Measurements from ENCODE around the gene RPN2.
A peak's percentile ranks its signal among the peaks of the same experiment; 100 is the strongest.

Gene RPN2

GRCh38 chr20:37185686-37186085 lies 6.6 kb downstream of the RPN2 start:
- DNase-seq (ENCODE audit: low read depth) = no peak

DNA sequence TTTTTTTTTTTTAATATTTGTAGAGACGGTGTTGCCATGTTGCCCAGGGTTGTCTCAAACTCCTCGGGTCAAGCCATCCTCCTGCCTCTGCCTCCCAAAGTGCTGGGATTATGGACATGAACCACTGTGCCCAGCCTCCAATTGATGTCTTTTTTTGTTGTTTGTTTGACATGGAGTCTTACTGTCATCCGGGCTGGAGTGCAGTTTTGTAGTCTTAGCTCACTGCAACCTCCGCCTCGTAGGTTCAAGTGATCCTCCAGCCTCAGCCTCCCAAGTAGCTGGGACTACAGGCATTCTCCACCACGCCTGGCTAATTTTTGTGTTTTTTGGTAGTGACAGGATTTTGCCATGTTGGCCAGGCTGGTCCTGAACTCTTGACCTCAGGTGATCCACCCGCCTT lies 9.7 kb downstream of the RPN2 start:
- no peak for DNase-seq (ENCODE audit: low read depth)

DNA sequence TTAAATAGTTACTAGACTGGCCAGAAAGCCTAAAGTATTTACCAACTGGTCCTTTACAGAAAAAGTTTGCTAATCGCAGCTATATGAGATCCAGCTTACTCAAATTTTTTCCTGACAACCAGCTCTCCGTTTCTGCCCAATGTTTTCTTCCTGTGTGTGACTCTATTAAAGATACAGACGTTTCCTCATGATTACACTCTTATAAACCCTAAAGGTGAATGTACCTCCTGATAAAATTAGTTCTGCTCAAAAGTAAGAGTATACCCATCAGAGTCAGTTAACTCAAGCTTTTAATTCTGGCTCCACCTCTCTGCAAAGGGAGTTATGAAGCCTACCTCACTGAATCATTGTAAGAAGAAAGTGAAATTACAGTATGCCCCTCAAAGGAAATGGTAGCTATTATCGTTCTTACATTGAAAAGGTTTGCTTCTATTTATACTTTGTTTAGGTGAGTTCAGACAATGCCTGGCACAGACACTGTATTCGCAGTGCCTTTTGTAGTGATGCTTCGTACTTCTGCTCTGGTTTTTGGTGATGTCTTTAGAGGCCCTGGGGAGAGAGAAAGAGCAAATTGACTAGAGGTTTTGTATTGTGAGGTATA lies 10.4 kb downstream of the RPN2 start:
- DNase-seq (ENCODE audit: low read depth) = no peak

DNA sequence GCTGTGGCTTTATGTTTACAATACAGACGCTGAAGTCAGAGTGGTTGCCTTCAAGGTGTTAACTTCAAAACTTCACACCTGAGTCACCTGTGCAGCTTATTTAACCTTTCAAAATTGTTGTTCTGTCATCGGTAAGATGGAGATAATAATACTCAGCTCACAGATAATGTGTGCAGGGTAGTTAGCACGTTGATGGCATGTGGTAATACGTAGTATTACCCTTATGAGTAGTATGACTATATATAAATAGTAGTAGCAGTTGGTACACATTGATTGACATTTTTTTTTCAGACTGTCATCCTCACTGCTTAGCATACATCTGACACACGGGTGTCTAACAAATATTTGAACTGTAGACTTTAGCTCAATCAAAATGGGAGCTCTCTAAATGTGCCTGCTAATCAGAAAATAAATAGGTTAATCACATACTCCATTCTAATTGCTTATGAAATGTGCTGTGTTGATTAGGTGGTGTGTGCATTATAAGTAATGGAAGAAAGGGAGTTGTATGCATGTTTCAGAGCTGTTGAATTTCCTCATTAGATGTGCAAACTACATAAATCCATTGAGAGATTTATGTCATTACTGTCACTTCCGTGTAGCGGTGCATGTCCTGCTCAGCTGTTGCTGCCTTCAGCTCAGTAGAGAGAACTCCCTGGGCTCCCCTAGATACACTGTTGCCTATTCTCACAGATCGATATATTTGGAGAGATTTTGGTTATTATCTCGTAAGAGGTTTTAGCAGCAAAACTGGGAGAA lies 11.4 kb downstream of the RPN2 start:
- no peak for DNase-seq (ENCODE audit: low read depth)

DNA sequence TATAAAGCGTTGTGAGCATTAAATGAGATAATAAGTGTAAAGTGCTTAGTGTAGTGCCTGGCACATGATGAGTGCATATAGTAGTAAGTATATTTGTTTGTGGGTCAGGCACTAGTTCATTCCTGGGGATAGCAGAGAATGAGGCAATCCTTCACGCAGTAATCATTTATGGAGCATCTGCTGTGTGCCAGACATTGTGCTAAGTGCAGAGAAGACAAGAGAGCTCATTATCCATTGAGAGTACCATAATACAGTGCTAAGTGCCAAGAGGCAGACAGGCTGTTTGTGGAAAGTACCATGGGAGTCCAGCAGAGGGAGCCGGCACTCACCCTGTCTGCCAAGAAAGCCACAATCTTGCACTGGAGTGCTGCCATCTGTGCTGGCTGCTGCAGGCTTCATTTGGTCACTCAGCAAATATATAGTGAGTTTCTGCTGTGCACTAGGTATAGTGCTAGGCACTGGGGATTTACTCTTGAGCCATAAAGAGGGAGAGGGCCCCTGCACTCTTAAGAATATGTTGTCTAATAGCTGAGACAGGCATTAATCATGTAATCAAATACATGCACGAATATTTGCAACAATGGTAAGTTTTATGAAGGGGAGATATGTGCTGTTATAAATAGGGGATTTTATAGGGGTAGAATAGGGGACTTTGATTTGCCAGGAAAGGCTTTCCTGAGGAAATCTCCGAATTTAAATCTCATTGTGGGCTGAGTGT lies 13.2 kb downstream of the RPN2 start:
- peak; percentile 52 for DNase-seq (ENCODE audit: low read depth)

- DNase-seq (ENCODE audit: low read depth) = no peak
These were observed 14.1 kb downstream of the RPN2 start for GRCh38 chr20:37193226-37193625.

DNA sequence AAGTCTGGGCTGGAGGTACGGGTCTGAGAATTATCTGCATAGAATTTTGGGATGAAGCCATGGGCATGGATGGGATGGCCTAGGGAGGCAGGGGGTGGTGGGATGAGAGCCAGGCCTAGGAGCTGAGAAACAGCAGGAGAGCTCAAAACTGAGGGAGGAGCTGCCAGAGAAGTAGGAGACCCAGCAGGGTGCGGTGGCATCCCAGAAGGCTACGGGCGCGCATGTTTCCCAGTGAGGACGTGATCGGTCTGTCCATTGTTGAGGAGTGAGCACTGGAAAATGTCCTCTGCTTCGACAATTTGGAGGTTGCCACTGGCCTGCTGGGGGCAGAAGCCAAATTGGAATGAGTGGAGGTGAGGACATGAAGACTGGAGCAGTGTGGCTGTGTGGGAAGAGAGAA lies 14.7 kb downstream of the RPN2 start:
- no peak for DNase-seq (ENCODE audit: low read depth)

DNA sequence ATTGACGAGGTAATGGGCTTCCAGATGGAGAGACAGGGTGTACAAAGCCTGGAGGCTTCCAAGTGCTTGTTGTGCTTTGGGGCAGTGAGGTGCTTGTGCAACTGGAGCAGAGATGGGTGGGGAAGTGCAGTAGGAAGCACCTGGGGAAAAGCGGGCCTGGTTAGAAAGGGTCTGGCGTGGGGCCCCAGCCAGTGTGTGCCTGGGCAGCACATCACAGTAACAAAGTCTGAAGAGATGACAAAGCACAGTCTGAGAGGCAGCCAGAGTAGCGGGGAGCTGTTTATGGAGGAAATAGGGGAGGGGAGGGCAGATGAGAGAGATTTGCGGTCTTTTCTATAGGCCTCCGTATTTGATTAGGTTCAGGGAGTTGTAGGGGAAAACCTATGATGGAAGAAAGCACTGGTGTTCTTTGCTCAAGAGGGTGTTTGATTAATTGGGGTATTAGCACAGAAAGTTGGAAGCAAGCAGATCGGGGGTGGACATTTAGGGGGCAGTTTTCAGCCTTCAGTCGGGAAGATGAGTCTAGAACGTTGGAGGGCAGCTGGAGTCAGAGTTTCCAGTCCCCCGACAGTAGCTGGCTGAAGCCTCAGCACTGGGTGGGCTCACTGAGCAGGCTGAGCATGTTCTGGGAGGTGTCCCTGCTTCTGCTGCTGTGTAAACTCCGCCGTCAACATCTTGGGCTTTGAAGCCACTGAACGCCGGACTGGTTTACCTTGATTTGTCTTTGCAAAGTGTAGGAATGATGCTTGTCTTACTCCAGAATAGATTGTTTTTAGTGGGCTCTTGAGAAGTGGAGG lies 15.7 kb downstream of the RPN2 start:
- DNase-seq (ENCODE audit: low read depth) = no peak

DNA sequence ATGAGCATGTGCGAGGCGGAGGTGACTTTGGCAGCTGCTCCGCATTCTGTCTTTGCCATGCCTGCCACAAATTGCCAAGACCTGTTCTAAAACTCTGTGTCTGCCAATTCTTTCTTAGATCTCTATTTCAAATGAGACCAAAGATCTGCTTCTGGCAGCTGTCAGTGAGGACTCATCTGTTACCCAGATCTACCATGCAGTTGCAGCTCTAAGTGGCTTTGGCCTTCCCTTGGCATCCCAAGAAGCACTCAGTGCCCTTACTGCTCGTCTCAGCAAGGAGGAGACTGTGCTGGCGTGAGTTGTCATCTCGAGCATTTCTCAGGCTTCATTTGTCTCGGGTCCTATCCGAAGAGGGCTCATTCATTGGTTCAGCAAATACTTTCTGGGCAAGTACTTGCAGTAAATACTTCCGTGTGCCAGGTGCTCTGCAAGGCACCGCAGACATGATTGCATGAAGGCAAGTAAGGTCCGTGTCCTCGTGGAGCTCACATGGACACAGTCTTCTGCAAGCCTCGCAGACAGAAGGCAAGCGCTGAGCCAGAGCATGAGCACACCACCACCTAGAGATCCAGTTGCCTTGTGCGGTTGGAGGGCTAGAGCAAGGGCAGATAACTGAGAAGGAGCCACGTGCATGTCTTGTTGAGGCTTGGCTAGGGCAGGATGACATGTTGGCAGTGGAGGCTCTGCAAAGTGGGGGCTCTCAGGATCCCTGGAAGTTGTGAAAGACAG lies 20.0 kb downstream of the RPN2 start:
- DNase-seq (ENCODE audit: low read depth) = no peak

DNA sequence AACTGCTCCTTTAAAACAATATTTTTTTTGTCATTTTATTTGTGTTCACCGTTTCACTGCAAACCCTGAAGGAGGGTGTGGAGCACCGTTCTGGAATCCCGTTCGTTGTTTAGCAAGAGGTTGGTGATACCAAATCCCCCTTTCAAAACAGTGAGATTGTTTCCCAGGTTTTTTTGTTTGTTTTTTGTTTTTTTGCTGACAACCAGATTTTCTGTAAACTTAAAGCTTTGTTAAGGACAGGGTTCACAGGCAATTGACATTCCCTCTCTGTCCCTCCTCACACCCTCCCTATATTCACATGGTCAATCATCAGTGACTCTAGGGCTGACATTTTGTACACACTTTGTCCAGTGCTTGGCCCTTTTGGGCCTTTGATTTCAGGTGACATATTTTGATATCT lies 21.2 kb downstream of the RPN2 start:
- no peak for DNase-seq (ENCODE audit: low read depth)

GRCh38 chr20:37200926-37201826 lies 22.0 kb downstream of the RPN2 start:
- DNase-seq (ENCODE audit: low read depth) = no peak

DNA sequence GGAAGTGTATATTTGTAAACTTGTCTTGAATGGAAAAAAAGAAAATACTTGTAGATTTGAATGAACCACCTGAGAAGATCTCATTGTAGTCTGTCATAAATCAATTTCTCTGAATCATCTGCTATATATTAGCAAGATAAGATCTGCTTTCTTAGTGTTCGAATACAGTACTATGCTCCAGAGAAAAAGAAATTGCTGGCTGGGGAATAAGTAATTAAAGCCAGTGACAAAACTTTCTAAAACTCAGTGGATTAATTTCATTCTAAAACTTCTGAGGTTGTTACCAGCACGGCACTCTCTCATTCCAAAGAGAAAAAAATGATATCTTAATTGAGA lies 22.7 kb downstream of the RPN2 start:
- no peak for DNase-seq (ENCODE audit: low read depth)

GRCh38 chr20:37202267-37202943 lies 23.3 kb downstream of the RPN2 start:
- DNase-seq (ENCODE audit: low read depth) = no peak

DNA sequence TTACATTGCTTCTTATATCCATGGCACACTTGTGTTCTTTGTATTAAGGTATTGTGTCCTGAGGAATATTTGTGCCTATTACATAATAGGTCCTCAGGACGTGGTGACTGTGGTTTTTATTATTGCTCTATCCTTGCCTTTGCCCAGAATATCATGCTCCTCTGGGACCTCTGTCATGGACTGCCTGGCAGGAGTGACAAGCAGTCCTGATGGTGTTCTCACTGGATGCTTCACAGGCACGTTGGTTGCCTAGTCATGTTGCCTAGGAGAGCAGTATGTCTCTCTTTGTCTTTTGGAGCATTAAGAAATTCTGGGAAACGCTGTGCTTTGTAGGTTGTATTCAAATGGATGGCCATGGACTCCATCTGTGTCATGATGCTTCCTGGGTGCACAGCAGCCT lies 24.9 kb downstream of the RPN2 start:
- DNase-seq (ENCODE audit: low read depth) = no peak

DNA sequence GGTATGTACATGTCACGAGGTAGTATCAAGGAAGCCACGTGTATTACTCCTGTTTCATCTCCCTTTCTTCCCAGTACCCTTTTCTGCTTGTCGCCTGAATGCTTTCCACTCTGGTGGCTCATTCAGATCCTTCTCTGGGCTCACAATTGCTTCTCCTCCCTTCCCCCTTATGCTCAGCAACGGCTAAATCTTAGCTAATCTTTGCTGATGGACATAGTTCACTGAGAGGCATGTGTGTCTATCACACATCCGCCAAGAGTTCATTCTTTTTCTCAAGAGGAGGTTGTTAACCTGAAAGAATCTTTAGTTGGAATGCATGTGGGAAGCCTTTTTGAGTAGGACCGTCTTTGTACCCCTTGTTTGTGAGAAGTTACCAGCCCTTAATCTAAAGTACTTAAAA lies 26.0 kb downstream of the RPN2 start:
- no peak for DNase-seq (ENCODE audit: low read depth)

GRCh38 chr20:37205794-37206193 lies 26.7 kb downstream of the RPN2 start:
- no peak for DNase-seq (ENCODE audit: low read depth)

DNA sequence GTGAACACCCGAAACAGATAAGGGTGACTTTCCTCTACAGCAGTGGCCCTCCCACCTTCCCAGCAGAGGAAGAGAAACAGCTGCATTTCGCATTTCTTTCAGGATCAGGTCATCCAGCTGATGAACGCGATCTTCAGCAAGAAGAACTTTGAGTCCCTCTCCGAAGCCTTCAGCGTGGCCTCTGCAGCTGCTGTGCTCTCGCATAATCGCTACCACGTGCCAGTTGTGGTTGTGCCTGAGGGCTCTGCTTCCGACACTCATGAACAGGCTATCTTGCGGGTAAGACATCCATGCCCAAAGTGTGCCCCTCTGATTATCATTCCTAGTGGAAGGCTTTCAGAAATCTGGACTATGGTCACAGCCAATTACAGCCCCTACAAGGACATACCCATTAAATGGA lies 28.0 kb downstream of the RPN2 start:
- no peak for DNase-seq (ENCODE audit: low read depth)

DNA sequence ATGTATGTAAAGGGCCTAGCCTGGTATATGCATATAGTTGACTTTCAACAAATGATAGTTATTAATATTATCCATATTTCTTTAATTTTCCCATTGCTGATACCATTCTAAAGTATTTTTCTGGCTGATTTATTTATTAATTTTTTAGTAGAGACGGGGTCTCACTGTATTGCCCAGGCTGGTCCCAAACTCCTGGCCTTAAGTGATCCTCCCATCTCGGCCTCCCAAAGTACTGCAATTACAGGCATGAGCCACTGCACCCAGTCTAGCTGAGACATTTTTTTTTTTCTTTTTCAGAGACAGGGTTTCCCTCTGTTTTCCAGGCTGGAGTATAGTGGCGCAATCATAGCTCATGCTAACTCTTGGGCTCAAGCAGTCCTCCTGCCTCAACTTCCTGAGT lies 30.1 kb downstream of the RPN2 start:
- no peak for DNase-seq (ENCODE audit: low read depth)

DNA sequence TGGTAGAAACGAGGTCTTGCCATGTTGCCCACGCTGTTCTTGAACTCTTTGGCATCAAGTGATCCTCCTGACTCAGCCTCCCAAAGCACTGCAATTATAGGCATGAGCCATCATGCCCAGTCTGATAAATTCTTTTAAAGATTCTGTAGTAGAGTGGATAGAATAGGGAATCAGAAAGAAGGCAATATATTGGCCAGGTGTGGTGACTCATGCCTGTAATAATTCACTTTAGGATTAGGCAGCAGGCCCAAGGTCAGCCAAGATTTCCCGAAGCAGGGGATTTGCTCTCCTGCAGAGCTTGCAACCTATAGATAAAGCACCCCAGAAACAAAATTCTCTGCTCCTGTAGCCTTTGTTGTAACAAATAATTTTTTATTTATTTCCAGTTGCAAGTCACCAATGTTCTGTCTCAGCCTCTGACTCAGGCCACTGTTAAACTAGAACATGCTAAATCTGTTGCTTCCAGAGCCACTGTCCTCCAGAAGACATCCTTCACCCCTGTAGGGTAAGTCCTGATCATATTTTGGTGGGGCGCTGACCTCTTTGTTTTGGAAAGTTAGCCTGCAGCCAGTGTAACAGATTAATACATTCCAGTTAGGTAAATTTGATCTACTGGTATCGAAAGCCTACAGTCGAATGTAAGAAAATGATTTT lies 30.7 kb downstream of the RPN2 start:
- no peak for DNase-seq (ENCODE audit: low read depth)

DNA sequence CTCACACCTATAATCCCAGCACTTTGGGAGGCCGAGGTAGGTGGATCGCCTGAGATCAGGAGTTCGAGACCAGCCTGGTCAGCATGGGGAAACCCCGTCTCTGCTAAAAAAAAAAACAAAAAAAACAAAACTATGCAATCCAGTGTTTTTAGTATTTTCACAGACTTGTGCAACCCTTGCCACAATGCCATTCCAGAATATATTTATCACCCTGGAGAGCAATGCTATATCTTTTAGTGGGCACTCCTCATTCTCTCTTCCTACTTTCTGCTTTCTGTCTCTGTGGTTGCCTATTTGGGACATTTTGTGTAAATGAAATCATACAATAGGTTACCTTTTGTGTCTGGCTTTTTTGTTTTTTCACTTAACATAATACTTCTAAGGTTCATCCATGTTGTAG lies 39.3 kb downstream of the RPN2 start:
- DNase-seq (ENCODE audit: low read depth) = no peak
